Measurements from ENCODE around the gene OR5D18.
"Not testable (repeated sequence)": the region's sequence is repeated elsewhere in the genome, so short reads cannot be mapped to it uniquely, and the experiment has no call there.

OR5D18 gene

DNA sequence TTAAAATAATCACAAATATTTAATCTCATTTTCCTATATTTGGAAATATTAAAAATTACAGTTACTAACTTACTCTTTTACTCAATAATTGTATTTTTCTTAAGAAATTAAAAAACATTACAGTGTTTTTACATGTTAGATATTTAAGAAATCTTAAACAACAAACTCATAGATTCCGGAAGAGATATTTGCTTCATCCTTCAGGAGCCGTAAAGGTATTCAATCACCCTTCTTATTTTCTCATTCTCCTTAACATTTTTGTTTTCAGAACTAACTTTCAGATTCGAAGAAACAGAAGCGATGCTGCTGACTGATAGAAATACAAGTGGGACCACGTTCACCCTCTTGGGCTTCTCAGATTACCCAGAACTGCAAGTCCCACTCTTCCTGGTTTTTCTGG lies at the start of gene OR5D18:
OR5D18 (plus strand) TSS at position 301 of the 400 bp plus-strand sequence; CDS start at position 301, 0 bp downstream.
- DNase-seq: no peak

DNA sequence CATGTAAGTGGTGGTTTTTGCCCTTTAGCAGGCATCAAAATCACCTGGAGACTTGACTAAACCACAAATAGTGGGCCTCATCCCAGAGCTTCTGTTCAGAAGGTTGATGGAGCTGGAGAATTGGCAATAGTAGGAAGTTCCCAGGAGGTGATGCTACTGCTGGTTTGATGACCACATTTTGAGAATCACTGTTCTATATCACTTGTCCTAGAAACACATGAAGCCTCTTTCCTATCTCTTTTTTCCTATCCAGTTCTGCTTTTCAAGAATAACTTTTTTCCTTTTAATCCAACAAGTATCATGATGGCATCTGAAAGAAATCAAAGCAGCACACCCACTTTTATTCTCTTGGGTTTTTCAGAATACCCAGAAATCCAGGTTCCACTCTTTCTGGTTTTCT lies 46.3 kb upstream of the OR5D18 start, which contains the start of gene OR5D13:
OR5D13 (plus strand) TSS at position 301 of the 400 bp plus-strand sequence; CDS start at position 301, 0 bp downstream.
- no peak for DNase-seq

DNA sequence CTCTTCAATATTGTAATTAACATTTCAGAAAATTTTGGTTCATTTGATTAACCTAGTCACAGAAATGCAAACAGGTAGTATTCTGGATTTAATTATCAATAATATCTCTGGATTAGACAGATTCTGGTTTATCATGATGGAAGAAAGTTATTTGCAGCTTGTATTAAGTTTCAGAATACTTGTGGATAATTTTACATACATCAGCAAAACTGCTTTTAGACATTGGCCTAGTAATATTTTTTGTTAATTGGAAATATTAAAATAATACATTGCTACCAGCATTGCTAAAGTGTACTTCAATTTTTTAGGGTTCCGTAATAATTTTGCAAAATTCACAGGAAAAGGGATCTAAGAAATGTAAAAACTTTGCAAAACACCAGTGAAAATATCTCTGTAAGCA lies 27.8 kb upstream of the OR5D18 start:
- no peak for DNase-seq

DNA sequence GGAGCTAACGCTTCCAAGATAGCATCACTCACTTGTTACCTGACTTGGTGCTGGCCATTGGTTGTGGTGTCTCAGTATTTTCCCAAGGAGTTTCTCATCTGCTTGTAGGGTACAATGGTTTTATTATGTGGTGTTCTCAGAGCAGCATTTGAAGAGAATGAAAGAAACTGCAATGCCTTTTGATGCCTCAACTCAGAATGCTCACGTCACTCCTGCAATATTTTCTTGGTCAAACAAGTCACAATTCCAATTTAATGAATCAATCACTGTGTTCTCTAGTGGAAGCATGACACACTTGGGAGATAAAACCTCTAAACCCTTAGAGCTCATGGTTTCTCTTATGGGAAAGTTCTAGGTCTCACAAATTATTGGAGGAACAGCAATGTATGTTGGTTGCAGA lies 26.1 kb upstream of the OR5D18 start:
- no peak for DNase-seq

DNA sequence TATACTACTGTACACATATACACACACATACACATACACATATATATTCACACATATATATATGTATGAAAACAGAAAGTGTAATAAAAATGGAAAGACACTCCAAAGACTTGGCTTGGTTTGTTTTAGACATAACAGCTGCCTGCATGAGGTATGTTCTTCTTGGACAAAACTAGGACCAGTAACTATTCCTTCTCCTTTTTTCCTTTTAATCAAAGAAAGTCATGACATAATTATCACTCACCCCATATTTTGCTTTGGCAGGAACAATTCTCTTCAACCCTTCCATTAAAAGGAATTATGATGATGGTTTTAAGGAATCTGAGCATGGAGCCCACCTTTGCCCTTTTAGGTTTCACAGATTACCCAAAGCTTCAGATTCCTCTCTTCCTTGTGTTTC lies 24.2 kb upstream of the OR5D18 start, which contains the start of gene OR5D14:
OR5D14 (plus strand) TSS at position 301 of the 400 bp plus-strand sequence; CDS start at position 301, 0 bp downstream.
- DNase-seq: no peak

DNA sequence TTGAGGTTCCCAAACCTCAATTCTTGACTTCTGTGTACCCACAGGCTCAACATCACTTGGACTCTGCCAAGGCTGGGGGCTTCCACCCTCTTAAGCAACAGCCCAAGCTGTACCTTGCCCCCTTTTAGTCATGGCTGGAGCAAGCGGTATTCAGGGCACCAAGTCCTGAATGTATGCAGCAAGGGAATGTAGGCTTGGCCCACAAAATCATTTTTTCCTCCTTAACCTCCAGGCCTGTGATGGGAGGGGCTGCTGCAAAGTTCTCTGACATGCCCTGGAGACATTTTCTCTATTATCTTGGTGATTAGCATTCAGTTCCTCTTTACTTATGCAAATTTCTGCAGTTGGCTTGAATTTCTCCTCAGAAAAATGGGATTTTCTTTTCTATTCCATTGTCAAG lies 13.2 kb upstream of the OR5D18 start:
- no peak for DNase-seq

DNA sequence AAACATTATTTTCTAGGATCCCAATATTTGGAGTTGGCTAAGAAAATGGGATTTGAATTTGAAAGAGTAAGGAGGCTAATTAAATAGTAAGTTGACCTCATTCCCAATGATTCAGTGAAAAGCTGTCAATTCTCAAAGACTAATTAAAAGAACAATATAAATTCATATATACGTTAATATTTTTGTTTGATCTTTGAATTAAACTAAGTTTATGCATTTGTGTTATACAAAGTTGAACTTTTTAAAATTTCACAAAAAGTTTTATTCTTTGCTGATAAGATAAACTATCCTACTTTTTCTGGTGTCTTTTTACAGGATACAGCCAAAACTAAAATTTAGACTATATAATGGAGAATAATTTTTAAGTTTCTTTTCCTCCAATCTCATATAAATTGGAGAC lies 8.4 kb upstream of the OR5D18 start, which contains the start of gene OR5L1:
OR5L1 (plus strand) TSS at position 301 of the 400 bp plus-strand sequence. CDS start 100 bp downstream, outside the sequence.
- no peak for DNase-seq

DNA sequence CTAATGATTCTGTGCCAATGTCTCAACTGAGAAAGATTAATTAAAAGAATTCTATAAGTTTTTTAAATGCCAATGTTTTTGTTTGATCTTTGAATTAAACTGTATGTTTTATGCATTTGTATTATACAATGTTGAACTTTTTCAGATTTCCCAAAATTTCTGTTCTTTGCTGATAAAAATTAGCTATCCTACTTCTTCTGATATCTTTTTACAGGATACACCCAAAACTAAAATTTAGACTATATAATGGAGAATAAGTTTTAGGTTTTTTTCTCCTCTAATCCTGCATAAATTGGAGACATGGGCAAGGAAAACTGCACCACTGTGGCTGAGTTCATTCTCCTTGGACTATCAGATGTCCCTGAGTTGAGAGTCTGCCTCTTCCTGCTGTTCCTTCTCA lies 7.5 kb downstream of the OR5D18 start, which contains the start of gene OR5L2:
OR5L2 (plus strand) TSS at position 301 of the 400 bp plus-strand sequence; CDS start at position 301, 0 bp downstream.
- DNase-seq: no peak

DNA sequence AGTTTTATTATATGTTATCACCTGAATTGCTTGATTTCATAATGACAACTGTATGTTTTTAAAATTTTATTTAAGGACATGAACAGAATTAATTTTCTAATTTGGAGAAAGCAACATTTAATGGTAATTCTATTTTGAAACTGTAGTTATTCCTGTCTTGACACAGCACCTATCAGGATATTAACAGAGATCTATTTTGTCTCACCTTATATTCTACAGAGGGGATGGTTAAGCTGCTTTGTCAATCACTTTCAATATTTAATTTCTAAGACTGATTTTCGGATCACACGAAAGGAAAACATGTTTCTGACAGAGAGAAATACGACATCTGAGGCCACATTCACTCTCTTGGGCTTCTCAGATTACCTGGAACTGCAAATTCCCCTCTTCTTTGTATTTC lies 19.0 kb downstream of the OR5D18 start, which contains the start of gene OR5D16:
OR5D16 (plus strand) TSS at position 301 of the 400 bp plus-strand sequence; CDS start at position 301, 0 bp downstream.
- DNase-seq: no peak

DNA sequence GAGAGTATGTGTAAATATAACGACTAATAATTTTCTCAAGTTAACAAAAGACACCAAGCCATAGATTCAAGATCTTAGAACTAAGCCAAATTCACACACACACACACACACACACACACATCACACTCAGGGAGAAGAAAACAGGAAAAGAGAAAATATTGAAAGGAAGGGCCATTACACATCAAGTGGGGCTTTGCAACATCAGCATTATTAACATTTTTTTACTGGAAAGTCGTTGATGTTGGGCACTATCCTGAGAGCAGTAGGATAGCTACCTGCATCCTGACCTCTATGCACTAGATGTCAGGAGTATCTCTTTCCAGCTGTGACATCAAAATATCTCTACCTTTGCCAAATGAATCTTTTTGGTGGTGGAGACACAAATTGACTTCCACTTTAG lies 28.0 kb downstream of the OR5D18 start:
- DNase-seq: no peak

DNA sequence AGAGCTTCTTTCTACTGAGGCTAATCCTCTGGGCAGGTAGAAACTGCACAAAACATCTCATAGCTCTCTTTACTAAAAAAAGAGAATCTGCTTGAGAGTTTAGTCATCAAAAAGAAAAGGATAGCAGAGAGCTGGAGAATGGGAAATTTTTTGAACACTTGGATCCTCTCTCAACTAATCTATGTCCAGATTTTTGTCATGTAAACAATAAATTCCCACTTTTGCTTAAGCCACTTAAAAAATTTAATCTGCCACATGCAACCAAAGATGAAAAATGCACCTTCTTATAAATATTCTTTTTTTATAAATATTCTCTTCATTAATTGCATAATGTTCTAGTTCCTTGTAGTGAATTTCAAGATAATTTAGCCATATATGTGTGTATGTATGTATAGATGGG lies 29.6 kb downstream of the OR5D18 start:
- DNase-seq: no peak

DNA sequence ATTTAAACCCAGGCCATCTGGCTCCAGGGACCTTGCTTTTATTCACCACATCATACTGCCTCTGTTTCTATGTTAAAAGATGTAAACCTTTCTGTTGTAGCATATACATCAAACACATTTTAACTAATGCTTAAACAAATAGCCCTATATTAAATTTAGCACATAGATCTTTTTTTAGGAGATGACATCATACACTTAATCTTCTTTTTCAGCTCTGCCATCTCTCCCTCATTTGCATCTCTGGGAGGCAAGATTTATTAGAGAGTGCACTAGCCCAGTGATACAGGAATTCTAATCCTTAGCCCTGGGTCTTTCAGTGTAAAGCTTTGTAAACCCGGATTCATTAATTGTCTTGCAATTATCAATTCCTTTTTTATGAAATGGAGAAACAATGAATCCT lies 32.7 kb downstream of the OR5D18 start:
- DNase-seq: no peak

DNA sequence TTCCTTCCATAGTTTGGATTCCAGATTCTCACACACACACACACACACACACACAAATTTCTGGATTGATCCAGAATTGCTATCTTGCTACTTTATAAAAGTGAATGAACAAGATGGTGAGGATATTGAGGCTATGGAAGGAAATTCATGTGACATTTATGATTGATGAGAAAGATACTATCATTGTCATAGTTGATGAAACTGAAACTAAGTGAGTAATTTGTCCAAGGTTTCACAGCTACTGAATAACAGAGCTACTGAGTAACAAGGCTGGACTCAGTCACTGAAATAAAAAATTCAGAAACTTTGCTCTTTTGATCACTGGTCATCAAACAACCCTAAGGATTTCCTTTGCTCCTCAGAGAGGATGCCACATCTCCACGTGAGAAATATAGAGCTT lies 35.3 kb downstream of the OR5D18 start:
- no peak for DNase-seq

DNA sequence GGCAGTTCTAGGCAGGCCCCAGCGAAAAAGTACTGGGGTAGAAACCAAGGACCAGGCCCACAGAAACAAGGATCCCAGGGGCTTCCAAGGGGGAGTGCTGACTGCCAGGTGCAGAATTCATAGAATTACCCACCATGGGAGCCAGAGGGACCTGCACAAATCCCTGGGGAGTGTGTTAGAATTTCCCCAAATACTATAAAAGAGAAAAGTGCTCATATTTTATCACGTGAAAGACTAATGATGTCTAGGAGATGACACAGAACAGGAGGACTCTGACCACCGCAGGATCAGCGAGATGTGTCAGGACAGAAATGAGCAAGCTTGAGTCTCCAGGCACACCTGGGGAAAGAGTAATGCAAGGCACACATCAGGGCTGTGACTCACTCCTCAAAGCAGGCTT lies 47.9 kb downstream of the OR5D18 start:
- DNase-seq: not testable (repeated sequence)
